ENCODE data around the gene PKP4. TPM values are rescaled to one million over a fixed set of nuclear protein-coding genes. Genes with fewer than 3 reads are reported as not detected.

Gene PKP4
- total RNA-seq, 1 experiment from 2014 or later: 40.1 TPM

DNA sequence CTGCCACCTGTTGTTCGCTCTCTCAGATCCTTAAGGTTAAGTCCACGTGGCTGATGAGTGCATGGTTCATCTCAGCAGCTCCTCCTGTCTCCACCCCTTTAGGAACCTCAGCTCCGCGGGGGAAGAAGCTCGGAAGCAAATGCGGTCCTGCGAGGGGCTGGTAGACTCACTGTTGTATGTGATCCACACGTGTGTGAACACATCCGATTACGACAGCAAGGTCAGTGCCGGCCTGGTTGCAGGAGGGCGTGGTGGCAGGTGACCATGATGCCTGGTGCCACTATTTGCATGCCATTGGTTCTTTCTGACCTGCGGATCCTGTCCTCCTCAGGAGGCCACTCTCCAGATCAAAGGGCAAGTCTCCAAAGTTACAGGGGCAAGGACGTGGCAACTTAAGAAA is 204.5 kb downstream of the PKP4 start:
- ATAC-seq (no peak), DNase-seq (no peak)
- Histone ChIP-seq H3K27me3 (ENCODE audit: low read length) (no peaks in the 10 kb centered on the region), H4K20me1 (ENCODE audit: low read length) (no peaks in the 10 kb centered on the region), H3K9ac (ENCODE audit: low read length) (no peak overlapping the region), H3K4me1 (ENCODE audit: insufficient read depth, low read length) (no peaks in the 10 kb centered on the region), H3K4me2 (ENCODE audit: low read length) (no peak overlapping the region), H3K4me3 (ENCODE audit: low read length) (no peak overlapping the region), H3K9me3 (ENCODE audit: low read length) (no peaks in the 10 kb centered on the region), H2AFZ (ENCODE audit: low read length) (no peak overlapping the region), H3K36me3 (ENCODE audit: low read depth, low read length) (peaks cover 2% of the 10 kb centered on the region; the same call in 1 of the 2 replicates), H3F3A (ENCODE audit: low read length, unreplicated experiment) (no peaks in the 10 kb centered on the region), H3K79me2 (ENCODE audit: low read length) (no peaks in the 10 kb centered on the region), H3K9me2 (replicated peaks; ENCODE audit: low read length) (no peaks in the 10 kb centered on the region), H3K27ac (ENCODE audit: low read length) (no peak overlapping the region)
- no TSS peak for BruUV-seq (replicated peaks)
- no peak for TF ChIP-seq EZH2 (IDR thresholded peaks at IDR 0.05; ENCODE audit: low read length, unreplicated experiment)
- TF ChIP-seq EZH2phosphoT487 (IDR thresholded peaks at IDR 0.05; ENCODE audit: borderline replicate concordance, low read length): no peak
- no peak for TF ChIP-seq CTCF (conservative IDR thresholded peaks at IDR 0.05; ENCODE audit: low read depth, low read length)
- intact Hi-C loops (cut with micrococcal nuclease): loop anchor here (10.0 kb wide), 1 partner anchor 84 kb away; no protein-coding TSS in a partner anchor
- ChIA-PET POLR2A (ENCODE audit: unreplicated experiment) (no interaction called here), CTCF (no interaction called here)

DNA sequence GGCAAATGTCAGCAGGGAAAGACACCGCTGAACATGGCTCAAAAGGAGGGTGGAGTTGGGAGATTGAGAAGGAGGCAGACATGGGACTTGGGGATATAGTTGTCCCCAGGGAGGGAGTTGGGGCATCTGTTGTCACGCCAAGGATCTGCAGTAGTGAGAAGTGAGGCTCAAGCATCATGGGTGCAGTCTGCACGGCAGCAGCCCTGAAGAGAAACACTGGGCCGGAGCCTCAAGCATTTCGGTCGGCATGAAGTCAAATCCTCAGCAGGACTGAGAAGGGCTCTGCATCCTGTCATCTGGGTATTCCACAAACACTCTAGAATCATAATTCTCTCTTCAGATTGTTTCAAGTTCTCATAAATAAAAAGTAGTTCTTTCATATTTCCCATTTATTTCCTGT is 205.7 kb downstream of the PKP4 start:
- intact Hi-C loops (cut with micrococcal nuclease): loop anchor here (10.0 kb wide), 1 partner anchor 82 kb away; no protein-coding TSS in a partner anchor
- H3F3A ChIP-seq (ENCODE audit: low read length, unreplicated experiment): no peaks in the 10 kb centered on the region
- H4K20me1 ChIP-seq (ENCODE audit: low read length): no peaks in the 10 kb centered on the region
- H3K4me1 ChIP-seq (ENCODE audit: insufficient read depth, low read length): peaks cover 5% of the 10 kb centered on the region; the same call in 1 of the 2 replicates
- no peaks in the 10 kb centered on the region for H3K9me3 ChIP-seq (ENCODE audit: low read length)
- H3K9me2 ChIP-seq (replicated peaks; ENCODE audit: low read length): no peaks in the 10 kb centered on the region
- H3K9ac ChIP-seq (ENCODE audit: low read length): no peak overlapping the region
- ChIA-PET CTCF (no interaction called here), POLR2A (ENCODE audit: unreplicated experiment) (no interaction called here)
- no peak overlapping the region for H3K27ac ChIP-seq (ENCODE audit: low read length)
- TF ChIP-seq EZH2phosphoT487 (IDR thresholded peaks at IDR 0.05; ENCODE audit: borderline replicate concordance, low read length) (no peak), EZH2 (IDR thresholded peaks at IDR 0.05; ENCODE audit: low read length, unreplicated experiment) (no peak)
- no peaks in the 10 kb centered on the region for H3K79me2 ChIP-seq (ENCODE audit: low read length)
- no TSS peak for BruUV-seq (replicated peaks)
- H3K27me3 ChIP-seq (ENCODE audit: low read length): no peaks in the 10 kb centered on the region
- H3K36me3 ChIP-seq (ENCODE audit: low read depth, low read length): peaks cover 6% of the 10 kb centered on the region; the same call in 1 of the 2 replicates
- no peak overlapping the region for H2AFZ ChIP-seq (ENCODE audit: low read length)
- DNase-seq (no peak), ATAC-seq (no peak)
- no peak overlapping the region for H3K4me3 ChIP-seq (ENCODE audit: low read length)
- H3K4me2 ChIP-seq (ENCODE audit: low read length): no peak overlapping the region

DNA sequence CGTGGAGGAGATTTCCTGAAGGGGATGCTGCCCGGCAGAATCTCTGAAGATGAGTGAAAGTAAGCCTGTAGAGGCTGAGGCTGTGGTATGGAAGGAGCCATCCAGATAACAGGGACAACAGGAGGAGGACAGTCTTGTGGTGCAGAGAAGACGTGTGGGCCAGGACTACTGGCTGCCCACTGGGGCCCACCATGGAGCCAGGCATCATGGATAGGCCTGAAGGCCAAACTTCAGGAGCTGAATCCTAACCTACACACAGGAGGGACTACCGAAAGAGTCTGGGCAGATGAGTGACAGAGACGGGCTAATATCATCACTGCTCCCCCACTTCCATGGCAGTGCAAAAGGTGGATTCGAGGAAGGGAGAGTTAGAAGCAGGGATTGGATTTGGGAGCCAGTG is 207.0 kb downstream of the PKP4 start:
- DNase-seq (no peak), ATAC-seq (no peak)
- H4K20me1 ChIP-seq (ENCODE audit: low read length): no peaks in the 10 kb centered on the region
- H3K27ac ChIP-seq (ENCODE audit: low read length): no peak overlapping the region
- no peaks in the 10 kb centered on the region for H3F3A ChIP-seq (ENCODE audit: low read length, unreplicated experiment)
- intact Hi-C loops (cut with micrococcal nuclease): loop anchor here (10.0 kb wide), 1 partner anchor 81 kb away; no protein-coding TSS in a partner anchor
- H3K79me2 ChIP-seq (ENCODE audit: low read length): no peaks in the 10 kb centered on the region
- no TSS peak for BruUV-seq (replicated peaks)
- H3K9me2 ChIP-seq (replicated peaks; ENCODE audit: low read length): no peaks in the 10 kb centered on the region
- no peak overlapping the region for H2AFZ ChIP-seq (ENCODE audit: low read length)
- H3K4me1 ChIP-seq (ENCODE audit: insufficient read depth, low read length): peaks cover 10% of the 10 kb centered on the region; the same call in 1 of the 2 replicates
- H3K27me3 ChIP-seq (ENCODE audit: low read length): no peaks in the 10 kb centered on the region
- ChIA-PET POLR2A (ENCODE audit: unreplicated experiment) (no interaction called here), CTCF (no interaction called here)
- no peak overlapping the region for H3K4me3 ChIP-seq (ENCODE audit: low read length)
- peaks cover 6% of the 10 kb centered on the region; the same call in 1 of the 2 replicates for H3K36me3 ChIP-seq (ENCODE audit: low read depth, low read length)
- TF ChIP-seq CTCF (conservative IDR thresholded peaks at IDR 0.05; ENCODE audit: low read depth, low read length) (no peak), EZH2phosphoT487 (IDR thresholded peaks at IDR 0.05; ENCODE audit: borderline replicate concordance, low read length) (no peak), EZH2 (IDR thresholded peaks at IDR 0.05; ENCODE audit: low read length, unreplicated experiment) (no peak)
- H3K9me3 ChIP-seq (ENCODE audit: low read length): no peaks in the 10 kb centered on the region
- H3K9ac ChIP-seq (ENCODE audit: low read length): no peak overlapping the region
- H3K4me2 ChIP-seq (ENCODE audit: low read length): no peak overlapping the region
